GM12878 (cell line): ENCODE measurements around the gene HUWE1. TPM values are rescaled to one million over a fixed set of nuclear protein-coding genes. Genes with fewer than 3 reads are reported as not detected.
A peak's percentile ranks its signal among the peaks of the same experiment; 100 is the strongest.

Source experiments
- CBFB ChIP-seq: IDR thresholded peaks from 2 replicates; pipeline ENCODE4 v1.6.1; 2016; ENCODE audit warnings: antibody characterized with exemption, low read depth
- CREB1 ChIP-seq: IDR thresholded peaks from 2 replicates; pipeline ENCODE4 v1.6.1; 2012; ENCODE audit warnings: low read depth, mild to moderate bottlenecking, inconsistent platforms
- ETV6 ChIP-seq, 2 experiments: fragments of 450-650 bp in 1 of 2; IDR thresholded peaks in 1 of 2; conservative IDR thresholded peaks in 1 of 2; 2 replicates each; pipeline ENCODE4 v1.6.1; 2014; ENCODE audit warnings: antibody characterized with exemption in 1 of 2, borderline replicate concordance in 1 of 2, low read depth in 1 of 2, mild to moderate bottlenecking in 1 of 2, moderate library complexity in 1 of 2
- HDGF ChIP-seq: fragments of 450-650 bp; IDR thresholded peaks from 2 replicates; pipeline ENCODE4 v1.6.1; 2016; ENCODE audit warnings: antibody characterized with exemption
- IKZF2 ChIP-seq, 2 experiments: fragments of 450-650 bp; IDR thresholded peaks; 2 replicates each; pipeline ENCODE4 v1.6.1; 2017; ENCODE audit warnings: mild to moderate bottlenecking in 2 of 2, moderate library complexity in 2 of 2
- NFYA ChIP-seq: IDR thresholded peaks from 2 replicates; pipeline ENCODE4 v1.6.1; 2011; ENCODE audit warnings: low read depth, mild to moderate bottlenecking, low read length, improper control_type of control experiment, borderline replicate concordance
- PAX5 ChIP-seq: IDR thresholded peaks from 2 replicates; pipeline ENCODE4 v1.6.1; 2011; ENCODE audit warnings: low read depth, low read length, borderline replicate concordance
- RAD21 ChIP-seq: IDR thresholded peaks from 2 replicates; pipeline ENCODE4 v1.6.1; 2011; ENCODE audit warnings: mild to moderate bottlenecking, low read depth, low read length, moderate library complexity; ENCODE audit not compliant: insufficient read depth
- RELA ChIP-seq: fragments of 450-650 bp; IDR thresholded peaks from 2 replicates; pipeline ENCODE4 v1.8.0; 2014; ENCODE audit warnings: borderline replicate concordance; ENCODE audit not compliant: partially characterized antibody
- SMAD5 ChIP-seq: IDR thresholded peaks from 2 replicates; pipeline ENCODE4 v1.6.1; 2016; ENCODE audit warnings: antibody characterized with exemption, low read depth
- SREBF2 ChIP-seq: IDR thresholded peaks from 2 replicates; pipeline ENCODE4 v1.6.1; 2012; ENCODE audit warnings: mild to moderate bottlenecking, low read length
- TARDBP ChIP-seq: IDR thresholded peaks from 2 replicates; pipeline ENCODE4 v1.6.1; 2016; ENCODE audit warnings: borderline replicate concordance
- YY1 ChIP-seq: IDR thresholded peaks from 2 replicates; pipeline ENCODE4 v1.6.1; 2011; ENCODE audit warnings: low read depth, mild to moderate bottlenecking, low read length
- polyA plus RNA-seq, 11 experiments: library from polyadenylated mRNA; depleted of rRNA in 4 of 11; unstranded in 6 of 11; stranded (reverse) in 5 of 11; fragments of >200 nt; fragmentation: Nextera tagmentation in 4 of 11; fragmentation: Illumina TruSeq in 1 of 11; extraction: Ambion mirVana in 4 of 11; extraction: Trizol in 1 of 11; gene quantifications; 1 replicate in 1 of 11; 2 replicates in 10 of 11; pipeline versions ENCODE4 v1.2.1 to v1.2.3, GENCODE V29; 2011 to 2016; ENCODE audit warnings: inconsistent platforms in 2 of 11, missing spikeins in 2 of 11, low read depth in 1 of 11
- total RNA-seq, 4 experiments: library from RNA; depleted of rRNA in 3 of 4; stranded (reverse); fragments of >200 nt in 3 of 4; fragmentation: Illumina TruSeq in 1 of 4; extraction: Trizol in 1 of 4; gene quantifications; 2 replicates each; pipeline versions ENCODE4 v1.2.1 to v1.2.3, GENCODE V29; 2013 to 2021

Gene HUWE1
- total and polyA plus RNA-seq, 10 of the 15 experiments (the other 5 are each of a cell fraction or from before 2014, with no cell fraction given) = 35.9 to 280 (median 100) TPM

DNA sequence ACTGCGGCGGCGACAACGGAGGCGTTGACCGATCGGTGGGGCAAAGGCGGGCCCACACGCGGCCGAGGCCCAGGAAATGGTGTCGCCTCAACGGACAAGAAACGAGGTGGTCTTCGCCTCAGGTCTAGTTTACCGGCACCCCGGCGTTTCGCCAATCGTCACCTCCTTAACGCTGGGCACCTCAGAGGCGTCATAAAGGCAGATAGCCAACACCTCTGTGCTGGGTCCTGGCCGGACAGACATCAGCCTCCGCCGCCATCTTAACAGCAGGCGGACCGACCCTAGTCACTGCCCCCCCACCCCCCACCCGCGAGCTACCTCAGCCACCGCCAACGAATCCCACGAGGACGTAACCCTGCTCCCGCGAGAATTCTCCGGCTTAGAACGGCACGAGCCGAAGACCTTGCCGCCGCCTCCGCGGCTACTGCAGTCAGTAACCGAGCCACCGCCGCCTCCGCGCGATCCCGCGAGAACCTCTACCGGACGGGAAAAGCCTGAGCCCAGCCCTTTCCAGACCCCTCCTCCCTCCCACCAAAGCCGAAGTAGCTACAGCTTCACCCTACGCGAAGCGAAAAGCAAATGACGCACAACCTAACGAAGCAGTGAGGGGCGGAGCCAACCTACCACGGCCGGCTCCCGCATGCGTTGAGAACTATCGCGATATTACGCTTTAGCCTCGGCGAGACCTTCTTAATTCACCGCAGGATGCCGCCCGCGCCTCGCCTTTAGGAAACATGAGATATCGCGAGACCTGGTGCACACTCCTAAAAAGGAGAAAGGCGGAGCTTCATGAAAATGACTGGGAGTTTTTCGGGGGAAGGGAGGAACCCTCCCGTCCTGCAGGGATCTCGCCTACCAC is 2.7 kb downstream of the HUWE1 start (continued):
- TF ChIP-seq IKZF2 (IDR thresholded peaks at IDR 0.05) (peak; percentile 22 to 27; a peak in 1 of 4 replicates), SREBF2 (no peak), NFYA (no peak), SMAD5 (peak; percentile 79), HDGF (0 out of 2 replicates have a peak, but pooled peaks have one; percentile 21), TARDBP (no peak; the same call in 1 of the 2 replicates), RELA (no peak), CBFB (peak; percentile 86), CREB1 (peak; percentile 80), YY1 (peak; percentile 92), PAX5 (no peak), ETV6 (conservative IDR thresholded peaks at IDR 0.05 in 1 of 2, IDR thresholded peaks at IDR 0.05 in 1 of 2; ENCODE audit: borderline replicate concordance in 1 of 2, low read depth in 1 of 2) (no peak), RAD21 (no peak)
